DND-41 (cell line): ENCODE results near the gene RELL2.
A peak's percentile ranks its signal among the peaks of the same experiment; 100 is the strongest.

Source experiments
- ATAC-seq: fragments of 200-7000 bp; cut with Tn5 transposase; 3 replicates; pipeline ENCODE4 v1.9.1; 2021; ENCODE audit warnings: low read depth; ENCODE audit not compliant: insufficient read depth
- DNase-seq: peaks from one replicate; pipeline ENCODE4 v3.0.0-alpha.2; 2020
- H2AFZ ChIP-seq: 2 replicates; pipeline ENCODE4 v1.6.0; 2012; ENCODE audit warnings: low read depth, low read length
- H3K27ac ChIP-seq: 2 replicates; pipeline ENCODE4 v1.5.1; 2012; ENCODE audit warnings: low read length, inconsistent platforms
- H3K27me3 ChIP-seq: fragments of 200-600 bp; sonication (generic); 2 replicates; pipeline ENCODE4 v1.6.0; 2012; ENCODE audit warnings: low read length, mild to moderate bottlenecking, inconsistent platforms; ENCODE audit not compliant: insufficient read depth, poor library complexity
- H3K36me3 ChIP-seq: 2 replicates; pipeline ENCODE4 v1.5.1; 2012; ENCODE audit warnings: low read length, inconsistent platforms; ENCODE audit not compliant: insufficient read depth
- H3K4me1 ChIP-seq: 2 replicates; pipeline ENCODE4 v1.5.1; 2012; ENCODE audit warnings: mild to moderate bottlenecking, low read length; ENCODE audit not compliant: insufficient read depth
- H3K4me2 ChIP-seq: 2 replicates; pipeline ENCODE4 v1.6.0; 2012; ENCODE audit warnings: mild to moderate bottlenecking, moderate library complexity, low read length, inconsistent platforms; ENCODE audit not compliant: insufficient read depth
- H3K4me3 ChIP-seq, 2 experiments: fragments of 200-600 bp in 1 of 2; shearing (Covaris generic) in 1 of 2; 2 replicates each; pipeline ENCODE4 v1.5.1; 2012 to 2016; ENCODE audit warnings: inconsistent platforms in 2 of 2, low read length in 2 of 2, mild to moderate bottlenecking in 2 of 2, low read depth in 1 of 2, moderate library complexity in 1 of 2
- H3K79me2 ChIP-seq: 2 replicates; pipeline ENCODE4 v1.6.0; 2012; ENCODE audit warnings: low read length, inconsistent platforms; ENCODE audit not compliant: insufficient read depth
- H3K9ac ChIP-seq: 2 replicates; pipeline ENCODE4 v1.6.0; 2012; ENCODE audit warnings: low read depth, mild to moderate bottlenecking, inconsistent platforms, low read length, moderate library complexity
- H3K9me3 ChIP-seq: 2 replicates; pipeline ENCODE4 v1.5.1; 2012; ENCODE audit warnings: low read length, moderate library complexity, mild to moderate bottlenecking, inconsistent platforms; ENCODE audit not compliant: insufficient read depth, severe bottlenecking
- H4K20me1 ChIP-seq: 2 replicates; pipeline ENCODE4 v1.6.0; 2012; ENCODE audit warnings: low read length; ENCODE audit not compliant: insufficient read depth
- EZH2 ChIP-seq: IDR thresholded peaks from 3 replicates; pipeline ENCODE4 v1.6.1; 2012; ENCODE audit warnings: borderline replicate concordance, low read depth, mild to moderate bottlenecking, moderate library complexity, low read length, inconsistent platforms; ENCODE audit not compliant: severe bottlenecking
- TF ChIP-seq, protein P1 (sequence below): IDR thresholded peaks from 2 replicates; pipeline ENCODE4 v1.5.1; 2012; ENCODE audit warnings: borderline replicate concordance, low read length, moderate library complexity, mild to moderate bottlenecking; ENCODE audit not compliant: poor library complexity, severe bottlenecking; ENCODE audit errors: extremely low read depth

The RELL2 gene

DNA sequence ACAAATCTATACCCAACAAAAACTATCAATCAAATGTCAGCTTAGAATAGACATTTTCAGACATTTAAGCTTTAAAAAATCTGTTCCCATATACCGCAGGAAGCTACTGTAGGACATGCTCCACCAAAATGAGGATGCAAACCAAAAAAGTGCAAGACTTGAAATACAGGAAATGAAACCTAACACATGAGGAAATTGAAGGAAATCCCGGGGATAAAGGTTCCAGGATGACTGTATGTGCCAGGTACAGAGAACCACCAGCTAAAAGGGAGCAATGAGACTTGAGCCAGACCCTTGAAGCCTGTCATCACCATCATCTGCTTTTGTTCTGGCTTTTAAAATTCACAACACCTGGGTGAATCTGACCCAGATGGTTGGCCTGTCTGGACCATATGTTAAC, 39.4 kb upstream of the RELL2 start:
- ATAC-seq, result no peak

DNA sequence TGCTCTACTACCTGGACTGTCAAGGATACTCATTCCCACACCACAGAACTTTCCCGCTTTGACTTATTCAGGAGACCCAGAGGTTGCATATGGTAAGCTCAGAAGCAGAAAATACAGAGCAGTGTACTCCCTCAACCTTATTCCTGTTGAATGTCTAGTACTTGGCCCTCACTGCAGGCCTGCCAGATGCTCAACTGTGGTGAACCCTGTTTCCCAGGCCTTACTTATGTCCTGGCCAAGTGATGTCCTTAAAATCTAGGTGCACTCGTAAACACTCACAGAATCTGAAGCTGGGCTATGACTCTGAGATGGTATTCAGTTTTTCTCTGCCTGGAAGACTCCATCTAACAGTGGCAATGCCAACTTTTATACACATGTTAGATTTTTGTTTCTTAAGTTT, 39.0 kb upstream of the RELL2 start:
- DNase-seq (no peak), ATAC-seq (no peak)
- H4K20me1 ChIP-seq, result peaks cover 39% of the 10 kb centered on the region
- H3K27me3 ChIP-seq, result no peaks in the 10 kb centered on the region
- no peak overlapping the region for H3K9ac ChIP-seq
- peaks cover 31% of the 10 kb centered on the region for H3K36me3 ChIP-seq
- no peaks in the 10 kb centered on the region for H3K9me3 ChIP-seq
- H2AFZ ChIP-seq, result no peak overlapping the region
- H3K79me2 ChIP-seq, result peaks cover 98% of the 10 kb centered on the region
- no peak overlapping the region for H3K4me2 ChIP-seq
- TF ChIP-seq, protein P1, sequence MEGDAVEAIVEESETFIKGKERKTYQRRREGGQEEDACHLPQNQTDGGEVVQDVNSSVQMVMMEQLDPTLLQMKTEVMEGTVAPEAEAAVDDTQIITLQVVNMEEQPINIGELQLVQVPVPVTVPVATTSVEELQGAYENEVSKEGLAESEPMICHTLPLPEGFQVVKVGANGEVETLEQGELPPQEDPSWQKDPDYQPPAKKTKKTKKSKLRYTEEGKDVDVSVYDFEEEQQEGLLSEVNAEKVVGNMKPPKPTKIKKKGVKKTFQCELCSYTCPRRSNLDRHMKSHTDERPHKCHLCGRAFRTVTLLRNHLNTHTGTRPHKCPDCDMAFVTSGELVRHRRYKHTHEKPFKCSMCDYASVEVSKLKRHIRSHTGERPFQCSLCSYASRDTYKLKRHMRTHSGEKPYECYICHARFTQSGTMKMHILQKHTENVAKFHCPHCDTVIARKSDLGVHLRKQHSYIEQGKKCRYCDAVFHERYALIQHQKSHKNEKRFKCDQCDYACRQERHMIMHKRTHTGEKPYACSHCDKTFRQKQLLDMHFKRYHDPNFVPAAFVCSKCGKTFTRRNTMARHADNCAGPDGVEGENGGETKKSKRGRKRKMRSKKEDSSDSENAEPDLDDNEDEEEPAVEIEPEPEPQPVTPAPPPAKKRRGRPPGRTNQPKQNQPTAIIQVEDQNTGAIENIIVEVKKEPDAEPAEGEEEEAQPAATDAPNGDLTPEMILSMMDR, result no peak
- TF ChIP-seq EZH2, result no peak
- no peak overlapping the region for H3K4me3 ChIP-seq
- peak overlapping the region; percentile 60 for H3K27ac ChIP-seq
- H3K4me1 ChIP-seq, result peaks cover 53% of the 10 kb centered on the region

More for the DNA sequence above, 39.4 kb upstream of the RELL2 start:
- Histone ChIP-seq H3K9me3 (no peaks in the 10 kb centered on the region), H3K79me2 (peaks cover 98% of the 10 kb centered on the region), H3K27ac (peak overlapping the region; percentile 60), H4K20me1 (peaks cover 39% of the 10 kb centered on the region), H3K4me3 (no peak overlapping the region), H3K27me3 (no peaks in the 10 kb centered on the region), H3K4me2 (no peak overlapping the region), H3K4me1 (peaks cover 53% of the 10 kb centered on the region), H2AFZ (no peak overlapping the region), H3K36me3 (peaks cover 31% of the 10 kb centered on the region), H3K9ac (no peak overlapping the region)
- no peak for DNase-seq
- TF ChIP-seq EZH2, result no peak
- TF ChIP-seq, protein P1, result no peak

DNA sequence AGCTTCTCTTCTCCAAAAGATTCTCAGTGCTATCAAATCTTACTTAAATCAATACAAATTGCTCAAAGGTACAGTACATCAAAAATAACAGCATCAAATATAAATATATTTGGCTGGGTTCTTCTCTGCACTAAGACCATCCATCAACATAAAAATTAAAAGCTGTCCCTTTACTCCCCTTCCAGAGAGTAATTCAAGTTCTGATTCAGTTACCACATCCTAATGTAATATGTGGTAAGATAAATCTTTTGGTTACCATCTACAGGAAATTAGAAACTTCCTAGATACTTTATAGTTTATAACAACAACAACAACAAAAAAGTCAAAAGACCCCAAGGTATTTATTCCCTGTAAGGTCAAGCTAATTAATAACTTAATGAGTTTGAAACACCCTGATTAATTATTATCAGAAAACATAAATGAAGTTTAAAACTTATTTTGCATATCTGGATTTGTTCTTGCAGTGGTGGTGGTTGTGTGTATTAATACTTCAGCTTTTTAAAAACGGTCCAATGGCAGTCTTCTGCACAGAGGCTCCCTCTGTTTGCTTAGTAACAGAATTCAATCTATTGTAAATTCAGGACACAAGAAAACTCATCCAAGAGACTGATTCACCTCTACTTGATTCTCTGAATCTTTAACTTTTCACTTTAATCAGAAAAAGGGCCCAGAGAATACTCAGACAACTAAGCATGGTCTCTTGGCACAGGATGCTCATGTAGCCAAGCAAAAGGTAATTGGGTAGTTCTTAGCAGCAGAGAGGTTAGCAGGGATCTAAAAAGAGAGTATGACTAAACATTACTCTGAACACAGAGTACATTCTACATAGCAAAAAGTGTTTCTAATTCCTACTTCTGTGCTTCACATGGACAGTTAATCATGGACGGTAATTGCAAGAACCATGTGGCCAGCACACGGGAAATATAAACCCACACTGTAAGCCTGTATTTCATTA, 38.1 kb upstream of the RELL2 start:
- DNase-seq (no peak), ATAC-seq (peak; percentile 41; the same call in 1 of the 3 replicates)
- H3K4me2 ChIP-seq, result 0 out of 2 replicates have a peak overlapping the region, but pooled peaks have one; percentile 9
- peaks cover 26% of the 10 kb centered on the region for H3K36me3 ChIP-seq
- H3K9me3 ChIP-seq, result no peaks in the 10 kb centered on the region
- no peak overlapping the region for H3K4me3 ChIP-seq
- peak overlapping the region; percentile 61 for H3K27ac ChIP-seq
- TF ChIP-seq EZH2, result no peak
- TF ChIP-seq, protein P1, result no peak
- H3K9ac ChIP-seq, result no peak overlapping the region
- peaks cover 98% of the 10 kb centered on the region for H3K79me2 ChIP-seq
- no peaks in the 10 kb centered on the region for H3K27me3 ChIP-seq
- no peak overlapping the region for H2AFZ ChIP-seq
- peaks cover 36% of the 10 kb centered on the region for H4K20me1 ChIP-seq
- H3K4me1 ChIP-seq, result peaks cover 57% of the 10 kb centered on the region
